ENCODE measurements around the gene RNF114.
"Not testable (repeated sequence)": the region's sequence is repeated elsewhere in the genome, so short reads cannot be mapped to it uniquely, and the experiment has no call there.

The RNF114 gene

DNA sequence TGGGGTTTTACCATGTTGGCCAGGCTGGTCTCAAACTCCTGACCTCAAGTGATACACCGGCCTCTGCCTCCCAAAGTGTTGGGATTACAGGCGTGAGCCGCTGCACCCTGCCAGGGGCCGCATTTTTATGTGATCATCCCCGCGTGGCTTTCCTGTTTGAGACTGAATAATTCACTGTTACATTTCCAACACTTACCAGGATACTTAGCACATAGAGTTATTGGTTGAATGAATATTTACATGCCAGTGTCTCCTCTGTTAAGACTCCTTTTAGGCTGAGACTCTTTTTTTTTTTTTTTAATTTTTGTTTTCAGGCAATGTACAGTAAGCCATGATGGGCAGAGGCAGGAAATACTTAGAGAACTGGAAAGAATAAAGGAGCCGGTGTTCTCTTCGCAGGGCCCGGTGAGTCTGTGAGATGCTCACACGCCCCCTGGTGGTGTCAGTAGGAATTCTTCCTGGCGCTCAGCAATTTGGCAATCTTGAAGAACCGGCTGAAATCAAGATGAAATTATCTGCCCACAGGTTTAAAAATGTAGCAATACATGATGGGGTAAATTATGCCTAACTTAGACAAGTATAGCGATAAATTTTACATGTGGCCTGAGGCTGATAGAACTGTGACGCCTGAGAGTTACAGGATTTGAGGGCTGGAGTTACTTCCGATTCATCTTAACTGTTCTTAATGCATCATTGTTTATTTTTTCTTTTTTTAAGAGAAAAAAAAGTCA, 7.6 kb upstream of the RNF114 start:
- DNase-seq, result peak; percentile 94

DNA sequence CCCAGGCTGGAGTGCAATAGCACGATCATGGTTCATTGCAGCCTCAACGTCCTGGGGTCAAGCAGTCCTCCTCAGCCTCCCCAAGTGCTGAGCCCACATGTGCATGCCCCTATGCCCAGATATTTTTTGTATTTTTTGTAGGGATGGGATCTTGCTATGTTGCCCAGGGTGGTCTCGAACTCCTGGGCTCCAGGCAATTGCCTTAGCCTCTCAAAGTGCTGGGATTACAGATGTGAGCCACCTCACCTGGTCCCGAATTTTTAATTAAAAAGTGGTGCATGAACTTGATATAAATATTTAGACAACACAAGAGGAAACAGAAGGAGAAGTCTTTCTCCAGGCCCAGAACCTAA, 7.1 kb upstream of the RNF114 start:
- DNase-seq, result no peak

DNA sequence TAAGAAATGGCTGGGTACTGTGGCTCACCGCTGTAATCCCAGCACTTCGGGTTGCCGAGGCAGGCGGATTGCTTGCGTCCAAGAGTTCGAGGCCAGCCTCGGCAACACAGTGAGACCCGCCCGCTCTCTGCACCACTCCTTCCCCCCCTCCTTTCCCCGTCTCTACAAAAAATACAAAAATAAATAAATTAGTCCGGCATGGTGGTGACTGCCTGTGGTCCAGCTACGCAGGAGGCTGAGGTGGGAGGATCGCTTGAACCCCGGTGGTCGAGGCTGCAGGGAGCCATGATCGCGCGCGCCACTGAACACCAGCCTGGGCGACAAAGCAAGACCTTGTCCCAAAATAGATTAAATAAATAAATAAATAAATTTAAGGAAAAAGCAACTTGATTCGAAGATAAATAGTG, 448 bp upstream of the RNF114 start:
- DNase-seq, result no peak

DNA sequence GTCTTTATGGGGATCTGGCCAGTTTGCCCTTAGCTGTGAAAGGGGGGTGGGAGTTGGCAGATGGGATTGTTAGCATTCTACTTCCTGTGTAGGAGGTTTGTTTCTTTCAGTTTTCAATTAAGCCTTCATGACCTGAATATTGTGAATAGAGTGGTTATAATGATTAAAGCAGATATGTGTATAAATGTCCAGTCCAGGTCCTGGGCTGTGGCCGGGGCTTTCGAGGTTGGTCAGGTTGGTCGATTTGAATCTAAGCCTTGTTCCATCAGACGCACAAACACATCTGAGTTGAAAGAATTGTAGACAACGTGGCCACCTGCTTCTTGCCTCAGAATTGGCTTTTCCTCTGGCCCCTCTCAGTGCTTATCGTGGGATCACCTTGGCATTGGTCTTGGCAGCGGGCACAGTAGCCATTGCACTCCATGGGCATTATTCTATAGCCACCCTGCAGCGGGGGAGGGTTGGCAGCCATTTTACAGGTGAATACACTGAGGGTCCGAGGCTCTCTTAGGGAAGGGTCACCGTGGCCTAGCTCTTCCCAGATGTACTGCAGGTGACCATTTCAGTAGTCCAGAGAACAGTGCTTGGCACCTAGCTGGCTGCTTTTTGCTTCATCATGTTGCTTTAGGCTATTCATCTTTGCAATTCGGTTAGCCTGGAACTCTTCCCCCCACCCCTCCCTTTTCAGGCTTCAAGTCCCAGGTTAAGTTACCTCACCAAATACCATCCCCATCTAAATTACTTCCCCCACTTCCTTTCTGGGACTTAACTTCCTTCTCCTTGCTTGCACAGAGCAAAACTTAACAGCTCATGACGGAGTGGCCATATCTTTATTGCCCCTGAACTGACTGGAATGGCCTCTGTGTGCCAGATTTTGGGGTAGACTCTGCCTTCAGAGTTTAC, 1.1 kb downstream of the RNF114 start:
- DNase-seq, result peak; percentile 33

DNA sequence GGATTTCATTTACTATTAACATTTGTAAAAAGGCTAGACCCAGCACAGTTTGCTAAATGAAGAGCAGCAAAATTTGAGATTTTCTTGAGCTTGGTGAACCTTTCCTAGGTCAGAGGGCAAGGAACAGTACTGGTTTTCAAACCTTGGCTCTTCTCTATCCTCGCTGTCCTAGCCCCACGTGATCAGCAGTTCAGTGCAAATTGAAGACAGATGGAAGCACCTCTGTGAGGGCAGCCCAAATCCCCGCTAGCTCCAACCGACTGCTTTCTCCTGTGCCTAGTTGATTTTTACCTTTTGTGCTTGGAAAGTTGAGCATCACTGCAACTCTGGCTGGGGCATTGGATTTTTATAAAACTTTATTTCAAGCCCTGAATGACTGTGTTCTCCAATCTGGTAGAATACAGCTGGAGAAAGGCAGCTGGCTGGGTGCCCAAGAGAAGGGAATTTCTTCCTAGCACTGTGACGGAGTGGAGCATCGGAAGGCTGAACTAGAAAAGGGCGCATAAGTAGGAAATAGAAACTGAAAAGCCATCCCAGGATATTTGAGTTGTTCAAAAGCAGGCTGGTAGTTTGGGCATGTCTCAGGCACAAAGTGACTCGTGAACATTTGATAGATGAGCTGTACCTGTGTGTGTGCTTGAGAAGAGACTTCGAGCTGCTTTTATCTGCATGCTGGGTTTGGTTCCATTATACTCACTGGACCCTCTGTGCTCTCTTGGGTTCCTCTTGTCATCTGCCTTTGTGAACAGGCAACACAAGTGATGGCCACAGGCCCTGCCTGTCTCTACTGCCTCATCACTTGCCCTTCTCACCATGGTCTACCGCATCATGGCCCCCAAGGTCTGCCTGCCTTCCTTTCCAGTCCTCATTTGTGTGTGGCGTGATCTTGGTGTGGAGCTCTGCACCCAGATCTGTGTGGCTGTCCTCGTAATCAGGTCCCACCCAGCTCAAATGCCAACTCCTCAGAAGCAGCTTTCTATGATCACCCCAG, 2.3 kb downstream of the RNF114 start:
- DNase-seq, result no peak

DNA sequence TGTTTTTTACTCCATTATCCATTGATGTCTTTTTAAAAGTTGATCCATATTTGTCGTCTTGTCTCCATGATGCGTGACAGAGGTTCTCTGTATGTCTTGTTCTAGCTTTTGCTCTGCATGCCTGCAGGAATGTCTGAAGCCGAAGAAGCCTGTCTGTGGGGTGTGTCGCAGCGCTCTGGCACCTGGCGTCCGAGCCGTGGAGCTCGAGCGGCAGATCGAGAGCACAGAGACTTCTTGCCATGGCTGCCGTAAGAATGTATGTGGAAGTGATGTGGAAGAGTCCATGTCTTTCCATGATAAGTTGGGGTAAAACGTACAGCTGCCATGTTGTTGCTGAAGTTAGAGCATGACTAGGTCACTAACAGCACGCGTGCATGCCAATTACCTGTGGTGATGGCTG, 5.3 kb downstream of the RNF114 start:
- no peak for DNase-seq

DNA sequence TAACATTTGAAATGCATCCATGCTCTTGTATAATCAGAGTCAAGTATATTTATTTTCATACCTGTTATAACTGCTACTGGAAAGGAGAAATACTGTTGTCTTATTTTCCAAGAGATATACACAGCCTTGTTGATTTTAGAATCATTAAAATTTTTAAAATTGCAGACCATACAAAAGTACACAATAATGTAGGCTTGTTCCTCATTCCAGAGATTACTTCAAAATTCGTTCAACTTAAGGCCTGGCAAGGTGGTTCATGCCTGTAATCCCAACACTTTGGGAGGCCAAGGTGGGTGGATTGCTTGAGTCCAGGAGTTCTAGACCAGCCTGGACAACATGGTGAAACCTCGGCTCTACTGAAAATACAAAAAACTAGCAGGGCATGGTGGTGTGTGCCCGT, 6.1 kb downstream of the RNF114 start:
- DNase-seq, result no peak

DNA sequence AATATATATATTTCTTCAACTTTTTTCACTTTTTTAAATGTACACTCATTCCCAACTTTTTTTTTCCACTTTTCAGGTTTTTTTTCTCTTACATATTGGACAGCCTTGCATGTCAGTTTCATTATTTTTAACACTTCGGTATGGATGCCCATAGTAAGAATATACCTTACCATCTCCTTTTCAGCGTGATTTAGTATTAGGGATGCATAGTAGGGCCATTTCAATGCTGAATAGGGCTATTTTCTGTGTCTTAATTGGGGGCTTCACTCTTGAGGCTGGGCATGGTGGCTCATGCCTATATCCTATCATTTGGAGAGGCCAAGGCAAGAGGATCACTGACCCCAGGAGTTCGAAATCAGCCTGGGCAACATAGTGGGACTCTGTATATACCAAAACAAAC, 6.7 kb downstream of the RNF114 start:
- no peak for DNase-seq

DNA sequence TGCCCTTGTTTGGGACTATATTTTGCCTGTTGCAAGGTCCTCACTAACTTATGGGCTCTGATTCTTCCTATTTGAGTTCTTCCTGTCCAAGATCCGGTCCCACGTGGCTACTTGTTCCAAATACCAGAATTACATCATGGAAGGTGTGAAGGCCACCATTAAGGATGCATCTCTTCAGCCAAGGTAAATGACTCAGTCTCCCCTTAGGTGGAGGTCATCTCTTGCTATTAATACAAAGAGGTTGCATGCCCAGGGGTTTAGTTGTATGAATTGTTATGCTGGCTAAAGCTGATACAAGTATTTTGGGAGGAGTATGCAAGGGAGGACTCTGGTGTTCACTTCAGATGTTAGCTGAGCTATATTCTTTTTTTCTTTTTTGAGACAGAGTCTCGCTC, 9.1 kb downstream of the RNF114 start:
- no peak for DNase-seq

DNA sequence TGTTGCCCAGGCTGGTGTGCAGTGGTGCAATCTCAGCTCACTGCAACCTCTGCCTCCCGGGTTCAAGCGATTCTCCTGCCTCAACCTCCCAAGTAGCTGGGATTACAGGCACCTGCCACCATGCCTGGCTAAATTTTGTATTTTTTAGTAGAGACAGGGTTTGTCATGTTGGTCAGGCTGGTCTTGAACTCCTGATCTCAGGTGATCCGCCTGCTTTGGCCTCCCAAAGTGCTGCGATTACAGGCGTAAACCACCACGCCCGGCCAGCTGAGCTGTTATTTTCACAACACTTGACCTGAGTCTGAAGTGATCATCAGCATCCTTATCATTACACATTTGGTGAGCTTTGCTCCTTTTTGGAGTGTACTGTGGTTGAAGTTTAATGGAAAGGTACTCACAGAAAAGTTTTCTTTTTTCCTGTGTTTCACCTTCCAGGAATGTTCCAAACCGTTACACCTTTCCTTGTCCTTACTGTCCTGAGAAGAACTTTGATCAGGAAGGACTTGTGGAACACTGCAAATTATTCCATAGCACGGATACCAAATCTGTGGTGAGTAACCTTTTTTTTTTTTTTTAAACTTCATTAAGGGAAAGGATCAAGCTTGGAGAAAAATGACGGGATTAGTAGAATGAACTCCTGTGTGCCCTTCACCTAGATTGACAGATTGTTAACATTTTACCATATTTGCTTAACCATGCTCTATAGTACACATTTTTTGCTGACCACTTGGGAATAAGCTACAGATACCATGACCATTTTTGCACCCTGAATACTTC, 9.7 kb downstream of the RNF114 start:
- no peak for DNase-seq

DNA sequence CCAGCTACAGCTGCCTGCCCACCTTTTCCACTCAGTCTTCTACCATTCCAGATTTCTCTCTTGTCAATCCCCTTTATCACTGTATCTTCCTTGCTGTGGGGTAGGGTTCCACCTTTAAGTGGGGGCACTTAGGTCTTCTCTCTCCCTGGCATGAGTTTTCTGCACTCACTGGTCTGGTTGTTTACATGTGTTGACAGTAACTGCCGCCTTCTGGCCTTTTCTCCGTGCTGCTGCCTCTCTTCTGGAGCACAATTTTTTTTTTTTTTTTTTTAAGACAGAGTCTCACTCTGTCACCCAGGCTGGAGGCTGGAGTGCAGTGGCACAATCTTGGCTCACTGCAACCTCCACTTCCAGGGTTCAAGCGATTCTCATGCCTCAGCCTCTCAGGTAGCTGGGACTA, 12.0 kb downstream of the RNF114 start:
- no peak for DNase-seq

DNA sequence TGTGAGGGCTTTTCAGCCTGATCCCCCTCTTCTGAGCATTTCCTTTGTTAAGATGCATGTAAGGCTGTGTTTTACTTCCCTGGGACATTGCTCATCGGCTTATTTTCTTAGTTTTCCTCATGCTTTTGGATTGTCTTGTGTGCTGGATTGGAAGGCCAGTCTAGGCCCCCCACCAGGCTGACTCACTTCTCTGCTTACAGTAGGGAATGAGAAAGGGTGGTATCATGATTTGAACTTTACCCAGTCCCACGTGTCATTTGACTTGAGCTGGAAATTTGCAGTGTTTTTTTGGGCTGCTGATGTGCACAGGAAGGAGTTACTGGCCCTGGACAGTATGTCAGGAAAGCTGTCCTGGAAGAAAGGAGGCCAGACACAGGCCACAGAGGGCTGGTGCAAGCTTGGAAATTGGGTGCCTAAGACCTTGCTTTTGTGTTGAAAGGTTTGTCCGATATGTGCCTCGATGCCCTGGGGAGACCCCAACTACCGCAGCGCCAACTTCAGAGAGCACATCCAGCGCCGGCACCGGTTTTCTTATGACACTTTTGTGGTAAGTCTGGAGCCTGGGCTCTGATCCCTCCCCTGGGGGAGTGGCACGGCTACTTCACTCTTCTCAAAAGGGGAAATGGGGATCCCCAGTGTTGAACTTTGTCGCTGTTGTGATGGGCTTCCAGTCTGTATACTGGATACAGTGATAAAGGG, 12.8 kb downstream of the RNF114 start:
- DNase-seq, result no peak

DNA sequence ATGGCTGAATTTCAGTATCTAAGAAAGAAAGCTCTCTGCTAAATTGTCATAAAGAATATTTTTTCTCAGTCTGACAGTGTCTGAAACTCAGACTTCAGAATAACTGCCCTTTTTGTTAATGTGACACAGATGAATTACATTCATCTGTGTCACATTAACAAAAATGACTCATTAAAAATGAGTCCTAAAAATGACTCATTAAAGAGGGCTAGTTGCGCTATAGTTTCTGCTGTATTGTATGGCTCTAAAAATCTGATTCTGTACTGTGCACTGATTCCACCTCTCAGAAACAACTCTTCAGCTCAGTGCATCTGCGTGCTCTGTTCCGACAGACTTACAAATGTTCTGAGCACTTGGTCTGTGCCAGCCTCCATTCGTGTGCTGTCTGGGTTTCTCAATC, 15.0 kb downstream of the RNF114 start:
- DNase-seq, result no peak

DNA sequence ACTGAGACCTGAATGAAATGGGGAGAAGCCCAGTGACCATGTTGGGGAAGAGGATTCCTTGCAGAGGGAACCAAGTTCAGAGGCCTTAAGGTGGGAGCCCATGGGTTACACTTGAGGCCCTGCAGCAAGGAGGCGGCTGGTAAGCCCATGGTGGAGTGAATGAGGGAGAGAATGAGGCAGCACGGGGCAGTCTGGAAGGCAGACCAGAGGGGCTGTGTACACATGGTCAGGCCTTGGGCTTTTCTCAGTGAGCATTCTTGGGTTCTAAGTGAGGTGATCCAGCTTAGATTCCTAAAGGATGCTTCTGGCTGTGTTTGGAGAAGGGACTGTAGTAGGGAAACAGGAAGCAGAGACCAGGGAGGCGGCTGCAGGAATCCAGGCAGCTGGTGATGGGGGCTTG, 19.0 kb downstream of the RNF114 start:
- DNase-seq, result no peak

DNA sequence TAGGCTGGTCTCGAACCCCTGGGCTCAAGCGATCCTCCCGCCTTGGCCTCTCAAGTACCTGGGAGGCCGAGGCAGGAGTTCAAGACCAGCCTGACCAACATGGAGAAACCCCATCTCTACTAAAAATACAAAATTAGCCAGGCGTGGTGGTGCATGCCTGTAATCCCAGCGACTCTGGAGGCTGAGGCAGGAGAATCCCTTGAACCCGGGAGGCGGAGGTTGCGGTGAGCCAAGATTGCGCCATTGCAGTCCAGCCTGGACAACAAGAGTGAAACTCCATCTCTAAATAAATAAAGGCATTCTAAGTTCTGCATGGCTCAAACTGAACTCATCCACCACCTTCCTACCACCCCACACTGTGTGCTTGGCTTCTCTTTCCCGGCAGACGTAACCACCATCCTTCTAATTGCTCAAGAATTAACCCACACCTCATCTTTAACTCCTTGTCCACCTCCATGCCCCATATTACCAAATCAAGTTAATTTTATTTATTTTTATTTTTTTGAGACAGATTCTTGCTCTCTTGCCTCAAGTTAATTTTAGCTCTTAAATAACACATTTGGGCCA, 19.7 kb downstream of the RNF114 start:
- not testable (repeated sequence) for DNase-seq

DNA sequence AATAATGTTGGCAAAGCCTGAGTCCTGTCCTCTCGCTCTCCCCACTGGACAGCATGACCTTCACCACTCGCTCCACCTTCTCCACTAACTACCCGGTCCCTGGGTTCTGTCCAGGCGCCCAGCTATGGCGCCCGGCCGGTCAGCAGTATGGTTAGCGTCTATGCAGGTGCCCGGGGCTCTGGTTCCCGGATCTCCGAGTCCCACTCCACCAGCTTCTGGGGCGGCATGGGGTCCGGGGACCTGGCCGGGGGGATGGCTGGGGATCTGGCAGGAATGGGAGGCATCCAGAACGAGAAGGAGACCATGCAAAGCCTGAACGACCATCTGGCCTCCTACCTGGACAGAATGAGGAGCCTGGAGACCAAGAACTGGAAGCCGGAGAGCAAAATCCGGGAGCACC, 20.5 kb downstream of the RNF114 start:
- no peak for DNase-seq

DNA sequence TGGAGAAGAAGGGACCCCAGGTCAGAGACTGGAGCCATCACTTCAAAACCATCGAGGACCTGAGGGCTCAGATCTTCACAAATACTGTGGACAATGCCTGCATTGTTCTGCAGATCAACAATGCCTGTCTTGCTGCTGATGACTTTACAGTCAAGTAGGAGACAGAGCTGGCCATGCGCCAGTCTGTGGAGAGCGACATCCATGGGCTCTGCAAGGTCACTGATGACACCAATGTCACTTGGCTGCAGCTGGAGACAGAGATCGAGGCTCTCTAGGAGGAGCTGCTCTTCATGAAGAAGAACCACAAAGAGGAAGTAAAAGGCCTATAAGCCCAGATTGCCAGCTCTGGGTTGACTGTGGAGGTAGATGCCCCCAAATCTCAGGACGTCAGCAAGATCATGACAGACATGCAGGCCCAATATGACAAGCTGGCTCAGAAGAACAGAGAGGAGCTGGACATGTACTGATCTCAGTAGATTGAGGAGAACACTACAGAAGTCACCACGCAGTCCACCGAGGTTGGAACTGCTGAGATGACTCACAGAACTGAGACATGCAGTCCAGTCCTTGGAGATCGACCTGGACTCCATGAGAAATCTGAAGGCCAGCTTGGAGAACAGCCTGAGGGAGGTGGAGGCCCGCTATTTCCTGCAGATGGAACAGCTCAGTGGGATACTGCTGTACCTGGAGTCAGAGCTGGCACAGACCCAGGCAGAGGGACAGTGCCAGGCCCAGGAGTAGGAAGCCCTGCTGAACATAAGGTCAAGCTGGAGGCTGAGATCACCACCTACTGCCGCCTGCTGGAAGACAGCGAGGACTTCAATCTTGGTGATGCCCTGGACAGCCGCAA, 21.1 kb downstream of the RNF114 start:
- DNase-seq, result peak; percentile 50

DNA sequence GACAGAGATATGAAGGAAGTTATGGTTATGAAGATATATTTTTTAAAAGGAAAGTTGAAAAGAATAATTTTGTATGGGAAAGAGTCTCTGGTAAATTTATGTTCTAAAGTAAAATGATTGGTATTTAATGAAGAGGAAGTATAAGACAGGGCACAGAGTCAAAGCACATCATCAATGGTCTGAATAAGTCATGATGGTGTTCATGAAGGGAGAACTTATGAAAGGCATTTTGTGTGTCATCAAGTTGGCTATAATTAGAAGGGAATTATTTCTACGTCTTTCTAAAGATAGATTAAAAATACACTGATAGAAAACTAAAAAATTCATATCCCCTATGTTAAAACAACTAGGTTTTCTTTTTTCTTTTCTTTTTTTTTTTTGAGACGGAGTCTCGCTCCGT, 25.2 kb downstream of the RNF114 start:
- no peak for DNase-seq

DNA sequence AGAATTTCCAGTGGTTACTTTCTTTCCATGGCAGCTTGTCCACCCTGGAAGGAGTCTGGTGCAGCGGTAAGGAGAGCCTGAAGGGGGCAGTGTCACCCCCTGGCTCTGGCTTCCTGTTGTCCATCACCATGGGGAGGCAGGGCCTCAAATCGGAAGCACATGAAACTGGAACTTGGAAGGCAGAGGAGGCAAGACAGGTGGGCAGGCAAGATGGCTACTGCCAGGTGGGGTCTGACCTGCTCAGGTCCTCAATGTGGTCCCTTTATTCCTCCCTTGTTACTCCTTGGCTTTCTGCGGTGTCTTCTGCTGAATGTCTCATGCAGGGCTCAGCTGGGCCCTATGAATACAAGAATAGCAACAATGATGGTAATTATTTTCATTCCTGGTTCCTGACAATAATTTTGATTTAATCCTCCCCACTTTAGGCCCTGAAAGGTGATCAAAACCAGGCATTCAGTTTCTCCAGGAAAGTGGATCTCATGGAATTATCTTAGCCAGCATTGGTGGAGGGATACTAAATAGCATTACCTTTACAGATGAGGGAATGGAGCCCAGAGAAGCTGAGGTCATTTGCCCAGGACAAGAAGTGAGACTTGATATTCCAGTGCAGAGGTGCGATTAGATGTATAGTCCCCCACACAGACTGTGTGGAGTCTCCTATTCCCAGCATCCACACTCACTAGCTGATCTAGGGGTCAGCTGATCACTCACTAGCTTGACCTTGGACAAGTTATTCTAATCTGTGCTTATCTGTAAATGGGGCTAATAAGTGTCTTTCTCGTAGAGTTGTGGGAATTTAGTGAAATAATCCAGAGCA, 29.0 kb downstream of the RNF114 start:
- DNase-seq, result peak; percentile 79
